Measurements from ENCODE around the gene GLT1D1. TPM values are rescaled to one million over a fixed set of nuclear protein-coding genes. Genes with fewer than 3 reads are reported as not detected.

Gene GLT1D1
- total and polyA plus RNA-seq, 12 donors, result 0.07 to 0.50 (median 0.33) TPM; not detected in 4

GRCh38 chr12:128910629-128911028 lies 57.4 kb downstream of the GLT1D1 start:
- Histone ChIP-seq H3K27ac (no peak overlapping the region), H3K4me3 (no peak overlapping the region), H3K27me3 (no peaks in the 10 kb centered on the region), H3K4me1 (replicated peaks in 1 of 2) (no peaks in the 10 kb centered on the region), H3K9me3 (replicated peaks in 1 of 3) (no peaks in the 10 kb centered on the region), H3K36me3 (replicated peaks in 1 of 2) (no peaks in the 10 kb centered on the region)
- intact Hi-C loops (cut with DNase I), result no loop called here
- TF ChIP-seq CTCF (IDR thresholded peaks at IDR 0.05) (no peak), POLR2A (IDR thresholded peaks at IDR 0.05) (no peak)
- no peak for DNase-seq
- WGBS, 4 donors, result 82 to 86% (median 83%) methylated on average over 10 of the region's 10 CpGs

GRCh38 chr12:128911861-128912260 lies 58.6 kb downstream of the GLT1D1 start:
- DNase-seq, result no peak
- no peak overlapping the region for H3K27ac ChIP-seq
- H3K27me3 ChIP-seq, result no peaks in the 10 kb centered on the region
- no peaks in the 10 kb centered on the region for H3K36me3 ChIP-seq (replicated peaks in 1 of 2)
- intact Hi-C loops (cut with DNase I), result no loop called here
- no peak overlapping the region for H3K4me3 ChIP-seq
- no peak for TF ChIP-seq CTCF (IDR thresholded peaks at IDR 0.05)
- TF ChIP-seq POLR2A (IDR thresholded peaks at IDR 0.05), result no peak
- H3K4me1 ChIP-seq (replicated peaks in 1 of 2), result no peaks in the 10 kb centered on the region
- H3K9me3 ChIP-seq (replicated peaks in 1 of 3), result no peaks in the 10 kb centered on the region
- WGBS, 4 donors, result 77 to 87% (median 80%) methylated on average over 5 of the region's 5 CpGs

GRCh38 chr12:128914908-128915563 lies 61.8 kb downstream of the GLT1D1 start:
- H3K27me3 ChIP-seq, result no peaks in the 10 kb centered on the region
- no peaks in the 10 kb centered on the region for H3K4me1 ChIP-seq (replicated peaks in 1 of 2)
- no peak overlapping the region for H3K4me3 ChIP-seq
- intact Hi-C loops (cut with DNase I), result no loop called here
- no peaks in the 10 kb centered on the region for H3K36me3 ChIP-seq (replicated peaks in 1 of 2)
- TF ChIP-seq CTCF (IDR thresholded peaks at IDR 0.05) (no peak), POLR2A (IDR thresholded peaks at IDR 0.05) (no peak)
- 65 to 79% (median 70%) methylated on average over 11 of the region's 11 CpGs for WGBS, 4 donors
- no peak overlapping the region for H3K27ac ChIP-seq
- no peaks in the 10 kb centered on the region for H3K9me3 ChIP-seq (replicated peaks in 1 of 3)
- DNase-seq, result peak in 1 of 7 donors; percentile 6

GRCh38 chr12:128916425-128916824 lies 63.1 kb downstream of the GLT1D1 start:
- TF ChIP-seq POLR2A (IDR thresholded peaks at IDR 0.05) (no peak), CTCF (IDR thresholded peaks at IDR 0.05) (no peak)
- H3K36me3 ChIP-seq (replicated peaks in 1 of 2), result no peaks in the 10 kb centered on the region
- DNase-seq, result no peak
- H3K9me3 ChIP-seq (replicated peaks in 1 of 3), result no peaks in the 10 kb centered on the region
- no peak overlapping the region for H3K27ac ChIP-seq
- H3K4me3 ChIP-seq, result no peak overlapping the region
- no peaks in the 10 kb centered on the region for H3K4me1 ChIP-seq (replicated peaks in 1 of 2)
- H3K27me3 ChIP-seq, result no peaks in the 10 kb centered on the region
- intact Hi-C loops (cut with DNase I), result no loop called here
- WGBS, 4 donors, result 81 to 90% (median 86%) methylated on average over 4 of the region's 4 CpGs

All from adrenal gland (tissue), 12 donors.